Measurements from ENCODE around the gene CLEC16A.

CLEC16A gene

DNA sequence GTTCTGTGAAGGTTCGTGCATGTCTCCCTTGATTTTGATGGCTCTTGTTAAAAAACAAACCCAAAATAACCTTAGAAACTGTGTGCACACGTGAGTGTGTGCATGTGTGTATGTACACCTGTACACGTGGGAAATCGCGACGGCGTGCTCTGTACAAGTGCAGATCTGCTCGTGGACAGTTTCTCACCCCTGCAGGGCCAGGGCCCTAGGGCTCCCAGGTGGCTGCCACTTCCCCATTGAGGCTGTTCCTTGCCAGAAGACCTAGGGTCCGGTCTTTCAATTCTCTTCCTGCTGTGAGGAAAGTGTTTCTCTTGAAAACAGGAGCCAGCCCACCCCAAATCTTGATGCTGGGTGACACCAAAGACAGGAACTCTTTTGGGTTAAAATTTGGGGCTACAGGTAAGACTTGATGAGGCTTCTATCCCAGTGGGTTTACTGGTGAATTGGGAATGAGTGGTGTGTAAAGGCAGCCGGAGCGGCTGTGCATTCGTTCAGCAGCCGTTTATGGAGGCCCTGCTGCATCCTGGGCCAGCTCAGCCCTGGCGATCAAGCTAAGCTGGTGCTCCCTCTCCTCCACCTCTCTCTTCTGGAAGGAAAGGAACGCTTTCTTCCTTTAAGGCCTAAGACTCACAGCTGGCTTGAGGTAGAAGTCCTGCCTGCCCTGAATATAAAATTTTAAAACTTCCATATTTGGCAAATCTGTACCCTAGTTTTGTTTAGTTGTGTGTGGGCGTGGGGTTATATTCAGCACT lies 137.9 kb downstream of the CLEC16A start:
- H3F3A ChIP-seq (ENCODE audit: control insufficient read depth, insufficient read depth), result no peaks in the 10 kb centered on the region
- no peak overlapping the region for H3K4me2 ChIP-seq (ENCODE audit: low read length)
- no peaks in the 10 kb centered on the region; the same call in 1 of the 2 replicates for H3K36me3 ChIP-seq (ENCODE audit: control insufficient read depth, low read length)
- H4K20me1 ChIP-seq (ENCODE audit: control insufficient read depth, insufficient read depth, low read depth, low read length), result no peaks in the 10 kb centered on the region
- peaks cover 7% of the 10 kb centered on the region for H3K4me1 ChIP-seq (ENCODE audit: control insufficient read depth, low read length)
- TF ChIP-seq, protein P1, sequence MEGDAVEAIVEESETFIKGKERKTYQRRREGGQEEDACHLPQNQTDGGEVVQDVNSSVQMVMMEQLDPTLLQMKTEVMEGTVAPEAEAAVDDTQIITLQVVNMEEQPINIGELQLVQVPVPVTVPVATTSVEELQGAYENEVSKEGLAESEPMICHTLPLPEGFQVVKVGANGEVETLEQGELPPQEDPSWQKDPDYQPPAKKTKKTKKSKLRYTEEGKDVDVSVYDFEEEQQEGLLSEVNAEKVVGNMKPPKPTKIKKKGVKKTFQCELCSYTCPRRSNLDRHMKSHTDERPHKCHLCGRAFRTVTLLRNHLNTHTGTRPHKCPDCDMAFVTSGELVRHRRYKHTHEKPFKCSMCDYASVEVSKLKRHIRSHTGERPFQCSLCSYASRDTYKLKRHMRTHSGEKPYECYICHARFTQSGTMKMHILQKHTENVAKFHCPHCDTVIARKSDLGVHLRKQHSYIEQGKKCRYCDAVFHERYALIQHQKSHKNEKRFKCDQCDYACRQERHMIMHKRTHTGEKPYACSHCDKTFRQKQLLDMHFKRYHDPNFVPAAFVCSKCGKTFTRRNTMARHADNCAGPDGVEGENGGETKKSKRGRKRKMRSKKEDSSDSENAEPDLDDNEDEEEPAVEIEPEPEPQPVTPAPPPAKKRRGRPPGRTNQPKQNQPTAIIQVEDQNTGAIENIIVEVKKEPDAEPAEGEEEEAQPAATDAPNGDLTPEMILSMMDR (IDR thresholded peaks at IDR 0.05; ENCODE audit: low read depth, low read length, poor library complexity, severe bottlenecking), result no peak
- TF ChIP-seq EZH2phosphoT487 (IDR thresholded peaks at IDR 0.05; ENCODE audit: borderline replicate concordance, low read length), result no peak
- H3K27me3 ChIP-seq (ENCODE audit: control insufficient read depth, low read length), result no peaks in the 10 kb centered on the region
- no peaks in the 10 kb centered on the region for H3K79me2 ChIP-seq (ENCODE audit: control insufficient read depth, low read length)
- H3K4me3 ChIP-seq (ENCODE audit: low read length), result no peak overlapping the region
- no peaks in the 10 kb centered on the region for H3K9me2 ChIP-seq (replicated peaks; ENCODE audit: control insufficient read depth, low read length)
- no peak overlapping the region for H3K27ac ChIP-seq (ENCODE audit: low read depth, low read length)
- no peaks in the 10 kb centered on the region for H3K9me3 ChIP-seq (ENCODE audit: control insufficient read depth, insufficient read depth, low read length)

DNA sequence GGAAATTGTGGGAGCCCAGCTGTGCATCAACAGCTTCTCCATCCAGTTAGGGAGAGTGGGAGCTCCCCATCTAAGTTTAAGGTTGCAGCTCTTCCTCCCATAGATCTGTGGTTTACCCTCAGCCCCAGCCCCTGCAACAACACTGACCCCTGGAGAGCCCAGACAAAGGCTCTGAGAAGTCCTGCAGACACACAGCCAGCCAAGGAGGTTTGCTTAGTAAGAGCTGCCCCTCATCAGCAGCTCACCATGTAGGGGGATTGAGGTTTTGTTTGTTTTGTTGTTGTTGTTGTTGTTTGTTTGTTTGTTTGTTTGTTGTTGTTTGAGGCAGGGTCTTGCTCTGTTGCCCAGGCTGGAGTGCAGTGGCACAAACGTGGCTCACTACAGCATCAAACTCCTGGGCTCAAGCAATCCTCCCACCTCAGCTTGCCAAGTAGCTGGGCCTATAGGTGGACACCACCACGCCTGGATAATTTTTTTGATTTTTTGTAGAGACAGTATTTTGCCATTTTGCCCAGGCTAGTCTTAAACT lies 138.6 kb downstream of the CLEC16A start:
- Histone ChIP-seq H3K4me2 (ENCODE audit: low read length) (no peak overlapping the region), H3K36me3 (ENCODE audit: control insufficient read depth, low read length) (no peaks in the 10 kb centered on the region; the same call in 1 of the 2 replicates), H4K20me1 (ENCODE audit: control insufficient read depth, insufficient read depth, low read depth, low read length) (no peaks in the 10 kb centered on the region), H3K9me2 (replicated peaks; ENCODE audit: control insufficient read depth, low read length) (no peaks in the 10 kb centered on the region), H3K4me1 (ENCODE audit: control insufficient read depth, low read length) (peaks cover 7% of the 10 kb centered on the region), H3K9me3 (ENCODE audit: control insufficient read depth, insufficient read depth, low read length) (no peaks in the 10 kb centered on the region), H3F3A (ENCODE audit: control insufficient read depth, insufficient read depth) (no peaks in the 10 kb centered on the region), H3K4me3 (ENCODE audit: low read length) (no peak overlapping the region), H3K79me2 (ENCODE audit: control insufficient read depth, low read length) (no peaks in the 10 kb centered on the region), H3K27ac (ENCODE audit: low read depth, low read length) (no peak overlapping the region), H3K27me3 (ENCODE audit: control insufficient read depth, low read length) (no peaks in the 10 kb centered on the region)
- TF ChIP-seq, protein P1 (IDR thresholded peaks at IDR 0.05; ENCODE audit: low read depth, low read length, poor library complexity, severe bottlenecking), result no peak
- no peak for TF ChIP-seq EZH2phosphoT487 (IDR thresholded peaks at IDR 0.05; ENCODE audit: borderline replicate concordance, low read length)

DNA sequence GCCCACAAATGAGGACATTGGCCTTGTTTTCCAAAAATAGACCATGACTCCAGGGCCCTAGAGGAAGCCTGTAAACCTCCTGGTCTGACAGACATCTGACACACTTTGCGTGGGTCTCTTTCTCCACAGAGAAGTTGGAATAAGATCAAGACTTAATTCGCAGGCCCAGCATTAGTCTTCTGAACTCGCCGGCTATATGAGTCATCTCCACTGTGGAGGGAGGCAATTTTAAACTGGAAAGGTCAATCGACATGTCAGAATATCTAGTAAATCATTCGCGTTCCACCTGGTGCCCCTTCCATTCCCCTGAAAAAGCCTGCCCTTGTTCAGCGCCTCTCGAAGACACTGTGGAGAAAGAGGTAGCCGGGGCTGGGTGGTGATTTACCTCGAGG lies 140.1 kb downstream of the CLEC16A start:
- no peak overlapping the region for H3K4me3 ChIP-seq (ENCODE audit: low read length)
- H3K4me1 ChIP-seq (ENCODE audit: control insufficient read depth, low read length), result peaks cover 6% of the 10 kb centered on the region
- no peaks in the 10 kb centered on the region for H4K20me1 ChIP-seq (ENCODE audit: control insufficient read depth, insufficient read depth, low read depth, low read length)
- H3K36me3 ChIP-seq (ENCODE audit: control insufficient read depth, low read length), result peaks cover 4% of the 10 kb centered on the region; the same call in 1 of the 2 replicates
- TF ChIP-seq, protein P1 (IDR thresholded peaks at IDR 0.05; ENCODE audit: low read depth, low read length, poor library complexity, severe bottlenecking), result no peak
- no peak for TF ChIP-seq EZH2phosphoT487 (IDR thresholded peaks at IDR 0.05; ENCODE audit: borderline replicate concordance, low read length)
- no peak overlapping the region for H3K27ac ChIP-seq (ENCODE audit: low read depth, low read length)
- no peaks in the 10 kb centered on the region for H3F3A ChIP-seq (ENCODE audit: control insufficient read depth, insufficient read depth)
- H3K79me2 ChIP-seq (ENCODE audit: control insufficient read depth, low read length), result no peaks in the 10 kb centered on the region
- H3K4me2 ChIP-seq (ENCODE audit: low read length), result no peak overlapping the region
- no peaks in the 10 kb centered on the region for H3K9me2 ChIP-seq (replicated peaks; ENCODE audit: control insufficient read depth, low read length)
- H3K9me3 ChIP-seq (ENCODE audit: control insufficient read depth, insufficient read depth, low read length), result no peaks in the 10 kb centered on the region
- H3K27me3 ChIP-seq (ENCODE audit: control insufficient read depth, low read length), result no peaks in the 10 kb centered on the region
